GM06990 (cell line): ENCODE results near the gene ATP8B4.

Experiments
- DNase-seq: peaks from one replicate; pipeline ENCODE4 v3.0.0-alpha.2; 2011; ENCODE audit not compliant: insufficient read length; ENCODE audit errors: extremely low read depth
- H3K27me3 ChIP-seq: replicated peaks from 2 replicates; pipeline ENCODE4 v1.6.0; 2011; ENCODE audit warnings: low read length; ENCODE audit not compliant: control insufficient read depth, insufficient read depth
- H3K36me3 ChIP-seq: 2 replicates; pipeline ENCODE4 v1.5.1; 2011; ENCODE audit warnings: low read length; ENCODE audit not compliant: control insufficient read depth, insufficient read depth
- H3K4me3 ChIP-seq: replicated peaks from 2 replicates; pipeline ENCODE4 v1.5.1; 2011; ENCODE audit warnings: low read depth, mild to moderate bottlenecking, control low read depth, low read length
- CTCF ChIP-seq: IDR thresholded peaks from 2 replicates; pipeline ENCODE4 v1.5.1; 2011; ENCODE audit warnings: low read length, control low read depth, mild to moderate bottlenecking, inconsistent platforms; ENCODE audit not compliant: insufficient read depth, poor library complexity, severe bottlenecking

The ATP8B4 gene

GRCh38 chr15:49900903-49901235 lies 218.2 kb downstream of the ATP8B4 start:
- Histone ChIP-seq H3K4me3 (no peak overlapping the region), H3K36me3 (no peaks in the 10 kb centered on the region), H3K27me3 (no peaks in the 10 kb centered on the region)
- DNase-seq: no peak
- TF ChIP-seq CTCF: no peak

GRCh38 chr15:49900006-49900902 lies 218.8 kb downstream of the ATP8B4 start:
- no peak for DNase-seq
- H3K36me3 ChIP-seq: no peaks in the 10 kb centered on the region
- TF ChIP-seq CTCF: no peak
- H3K4me3 ChIP-seq: no peak overlapping the region
- H3K27me3 ChIP-seq: no peaks in the 10 kb centered on the region

- Histone ChIP-seq H3K36me3 (no peaks in the 10 kb centered on the region), H3K4me3 (no peak overlapping the region), H3K27me3 (no peaks in the 10 kb centered on the region)
- TF ChIP-seq CTCF: no peak
- no peak for DNase-seq
These were observed 220.3 kb downstream of the ATP8B4 start for GRCh38 chr15:49898575-49899283.

- Histone ChIP-seq H3K4me3 (no peak overlapping the region), H3K27me3 (no peaks in the 10 kb centered on the region), H3K36me3 (no peaks in the 10 kb centered on the region)
- no peak for TF ChIP-seq CTCF
- no peak for DNase-seq
These were observed 220.9 kb downstream of the ATP8B4 start for GRCh38 chr15:49898097-49898496.

GRCh38 chr15:49895347-49896223 lies 223.4 kb downstream of the ATP8B4 start:
- no peak for DNase-seq
- Histone ChIP-seq H3K36me3 (no peaks in the 10 kb centered on the region), H3K4me3 (no peak overlapping the region), H3K27me3 (no peaks in the 10 kb centered on the region)
- TF ChIP-seq CTCF: no peak
